ENCODE results near the gene TCF7. TPM values are rescaled to one million over a fixed set of nuclear protein-coding genes. Genes with fewer than 3 reads are reported as not detected.

The TCF7 gene
- 1 to 10 TPM in 3 of 4 donors, under 1 TPM in 1; 0.98 to 6.6 (median 2.6) TPM for total RNA-seq

- no peak for TF ChIP-seq CTCF (IDR thresholded peaks at IDR 0.05; ENCODE audit: low read depth)
Observed at GRCh38 chr5:134113902-134114875, at the start of gene TCF7. TCF7 (plus strand) TSS chr5:134114681; CDS start chr5:134114907, 226 bp downstream.

- TF ChIP-seq CTCF (IDR thresholded peaks at IDR 0.05; ENCODE audit: low read depth) = no peak
Observed at GRCh38 chr5:134069553-134069952, 44.9 kb upstream of the TCF7 start.

GRCh38 chr5:134070725-134071613, 43.5 kb upstream of the TCF7 start:
- no peak for TF ChIP-seq CTCF (IDR thresholded peaks at IDR 0.05; ENCODE audit: low read depth)

GRCh38 chr5:134071614-134072207, 42.8 kb upstream of the TCF7 start:
- TF ChIP-seq CTCF (IDR thresholded peaks at IDR 0.05; ENCODE audit: low read depth) = no peak

- TF ChIP-seq CTCF (IDR thresholded peaks at IDR 0.05; ENCODE audit: low read depth) = no peak
Observed at GRCh38 chr5:134072471-134073210, 41.8 kb upstream of the TCF7 start.

- TF ChIP-seq CTCF (IDR thresholded peaks at IDR 0.05; ENCODE audit: low read depth) = no peak
Observed at GRCh38 chr5:134073404-134073803, 41.1 kb upstream of the TCF7 start.

Measured in subcutaneous adipose tissue (tissue), 4 donors.